ENCODE data around the gene ANKH. TPM values are rescaled to one million over a fixed set of nuclear protein-coding genes. Genes with fewer than 3 reads are reported as not detected.
"Not testable (repeated sequence)": the region's sequence is repeated elsewhere in the genome, so short reads cannot be mapped to it uniquely, and the experiment has no call there.

The ANKH gene
- total RNA-seq, 1 experiment from 2014 or later = 13.9 TPM

DNA sequence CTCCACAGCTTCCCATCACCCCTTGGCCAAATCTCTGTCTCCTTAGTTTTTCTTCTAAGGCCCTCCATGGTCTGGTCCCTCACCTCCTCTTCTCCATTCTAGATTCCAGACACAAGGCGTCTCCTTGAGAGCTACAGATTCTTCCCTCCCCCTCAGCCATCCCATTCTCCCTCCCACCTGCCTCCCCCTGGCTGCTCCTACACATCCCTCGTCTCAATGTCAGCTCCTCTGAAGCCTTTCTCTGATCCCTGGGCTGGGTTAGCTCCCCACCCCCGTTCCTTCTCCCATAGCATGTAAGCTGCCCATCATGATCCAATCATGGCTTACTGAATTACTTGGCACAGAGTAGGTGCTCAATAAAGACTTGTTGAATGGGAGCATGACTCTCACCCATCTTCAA lies 69.0 kb downstream of the ANKH start:
- Histone ChIP-seq H3K9me3 (ENCODE audit: low read depth, low read length, poor library complexity, severe bottlenecking) (no peaks in the 10 kb centered on the region), H3K4me1 (ENCODE audit: insufficient read depth, low read length, poor library complexity, severe bottlenecking) (no peaks in the 10 kb centered on the region), H3K4me3 (ENCODE audit: low read depth, low read length, poor library complexity, severe bottlenecking) (no peak overlapping the region), H3K36me3 (ENCODE audit: insufficient read depth, low read length, poor library complexity, severe bottlenecking) (no peaks in the 10 kb centered on the region), H3K27ac (ENCODE audit: low read depth, low read length, poor library complexity, severe bottlenecking) (no peak overlapping the region), H3K27me3 (replicated peaks; ENCODE audit: insufficient read depth, low read depth, low read length, poor library complexity) (peaks cover 2% of the 10 kb centered on the region)
- ChIA-PET CTCF (no interaction called here), POLR2A (ENCODE audit: low non-redundant PET) (no interaction called here)
- TF ChIP-seq CTCF (conservative IDR thresholded peaks at IDR 0.05; ENCODE audit: low read depth, low read length) = no peak
- TF ChIP-seq EZH2 (IDR thresholded peaks at IDR 0.05; ENCODE audit: borderline replicate concordance, low read depth, low read length, poor library complexity, severe bottlenecking) = no peak
- DNase-seq (ENCODE audit: low spot score) = no peak
- intact Hi-C loops (cut with micrococcal nuclease; ENCODE audit: unreplicated experiment) = no loop called here
- BruUV-seq (replicated peaks) = no TSS peak

DNA sequence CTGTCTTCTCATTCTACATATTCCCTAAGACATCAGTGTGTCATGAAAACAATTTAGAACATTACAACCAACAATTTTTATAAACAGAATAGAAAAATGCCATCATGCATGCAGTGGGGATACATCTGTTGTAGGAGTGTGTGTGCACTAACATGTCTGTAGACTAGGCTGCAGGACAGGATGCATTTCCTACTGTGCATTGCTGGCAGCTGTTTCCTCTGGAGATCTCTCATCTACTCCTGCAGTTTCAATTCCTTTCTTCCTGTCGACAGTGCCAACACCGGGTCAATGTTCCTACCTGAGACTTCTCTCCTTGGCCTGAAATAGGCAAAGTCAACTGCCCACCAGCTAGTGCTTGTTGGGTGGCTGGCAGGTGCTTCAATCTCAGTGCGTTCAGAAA lies 69.8 kb downstream of the ANKH start:
- intact Hi-C loops (cut with micrococcal nuclease; ENCODE audit: unreplicated experiment) = no loop called here
- Histone ChIP-seq H3K36me3 (ENCODE audit: insufficient read depth, low read length, poor library complexity, severe bottlenecking) (no peaks in the 10 kb centered on the region), H3K4me3 (ENCODE audit: low read depth, low read length, poor library complexity, severe bottlenecking) (no peak overlapping the region), H3K4me1 (ENCODE audit: insufficient read depth, low read length, poor library complexity, severe bottlenecking) (no peaks in the 10 kb centered on the region), H3K9me3 (ENCODE audit: low read depth, low read length, poor library complexity, severe bottlenecking) (no peaks in the 10 kb centered on the region), H3K27me3 (replicated peaks; ENCODE audit: insufficient read depth, low read depth, low read length, poor library complexity) (peaks cover 2% of the 10 kb centered on the region), H3K27ac (ENCODE audit: low read depth, low read length, poor library complexity, severe bottlenecking) (no peak overlapping the region)
- BruUV-seq (replicated peaks) = no TSS peak
- DNase-seq (ENCODE audit: low spot score) = no peak
- POLR2A ChIA-PET (ENCODE audit: low non-redundant PET) = no interaction called here
- CTCF ChIA-PET = no interaction called here
- TF ChIP-seq CTCF (conservative IDR thresholded peaks at IDR 0.05; ENCODE audit: low read depth, low read length) (no peak), EZH2 (IDR thresholded peaks at IDR 0.05; ENCODE audit: borderline replicate concordance, low read depth, low read length, poor library complexity, severe bottlenecking) (no peak)

GRCh38 chr5:14797385-14797784 lies 74.2 kb downstream of the ANKH start:
- H3K27me3 ChIP-seq (replicated peaks; ENCODE audit: insufficient read depth, low read depth, low read length, poor library complexity); H3K27ac ChIP-seq (ENCODE audit: low read depth, low read length, poor library complexity, severe bottlenecking); H3K9me3 ChIP-seq (ENCODE audit: low read depth, low read length, poor library complexity, severe bottlenecking); POLR2A ChIA-PET (ENCODE audit: low non-redundant PET); DNase-seq (ENCODE audit: low spot score); CTCF ChIA-PET; BruUV-seq (replicated peaks); H3K4me3 ChIP-seq (ENCODE audit: low read depth, low read length, poor library complexity, severe bottlenecking); H3K36me3 ChIP-seq (ENCODE audit: insufficient read depth, low read length, poor library complexity, severe bottlenecking); H3K4me1 ChIP-seq (ENCODE audit: insufficient read depth, low read length, poor library complexity, severe bottlenecking); intact Hi-C loops (cut with micrococcal nuclease; ENCODE audit: unreplicated experiment): not testable (repeated sequence)

DNA sequence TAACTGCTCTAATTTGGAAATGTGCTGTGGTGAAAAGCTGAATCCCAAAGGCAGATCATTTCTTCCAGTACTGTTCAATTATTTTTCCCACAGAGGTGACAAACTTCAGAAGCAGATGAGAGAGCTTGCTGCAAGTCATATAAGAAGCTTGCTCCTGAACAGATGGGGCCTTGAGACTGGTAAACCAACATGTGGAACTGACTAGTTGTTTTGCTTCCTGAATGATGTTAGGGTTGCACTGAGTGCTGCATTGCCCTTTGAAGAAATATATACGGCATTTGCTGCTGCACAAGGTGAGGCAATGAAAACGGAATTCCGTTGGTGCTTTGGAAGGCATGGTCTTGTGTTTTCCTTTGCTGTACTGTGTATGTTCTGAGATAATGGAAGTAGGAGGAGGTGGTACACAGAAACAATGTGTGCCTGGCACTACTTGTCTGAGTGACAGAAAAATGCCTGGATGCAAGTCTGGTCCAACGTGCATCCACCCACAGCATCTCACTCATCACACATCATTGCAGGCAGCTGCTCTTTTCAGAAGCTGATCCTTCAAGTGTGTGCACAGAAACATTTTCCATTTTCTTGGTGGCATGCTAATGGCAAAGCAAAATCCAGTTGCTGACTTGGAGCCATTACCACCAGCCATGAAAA lies 76.9 kb downstream of the ANKH start:
- ChIA-PET POLR2A (ENCODE audit: low non-redundant PET) (no interaction called here), CTCF (no interaction called here)
- BruUV-seq (replicated peaks) = no TSS peak
- intact Hi-C loops (cut with micrococcal nuclease; ENCODE audit: unreplicated experiment) = no loop called here
- Histone ChIP-seq H3K36me3 (ENCODE audit: insufficient read depth, low read length, poor library complexity, severe bottlenecking) (no peaks in the 10 kb centered on the region), H3K4me3 (ENCODE audit: low read depth, low read length, poor library complexity, severe bottlenecking) (no peak overlapping the region), H3K27me3 (replicated peaks; ENCODE audit: insufficient read depth, low read depth, low read length, poor library complexity) (no peaks in the 10 kb centered on the region), H3K4me1 (ENCODE audit: insufficient read depth, low read length, poor library complexity, severe bottlenecking) (no peaks in the 10 kb centered on the region), H3K9me3 (ENCODE audit: low read depth, low read length, poor library complexity, severe bottlenecking) (no peaks in the 10 kb centered on the region), H3K27ac (ENCODE audit: low read depth, low read length, poor library complexity, severe bottlenecking) (no peak overlapping the region)
- DNase-seq (ENCODE audit: low spot score) = no peak
- no peak for TF ChIP-seq EZH2 (IDR thresholded peaks at IDR 0.05; ENCODE audit: borderline replicate concordance, low read depth, low read length, poor library complexity, severe bottlenecking)
- TF ChIP-seq CTCF (conservative IDR thresholded peaks at IDR 0.05; ENCODE audit: low read depth, low read length) = no peak
